Vagina (tissue), 2 donors: ENCODE results near the gene CUL5. TPM values are rescaled to one million over a fixed set of nuclear protein-coding genes. Genes with fewer than 3 reads are reported as not detected.

Experiments
- DNase-seq, 2 donors: peaks; one replicate each; pipeline ENCODE4 v3.0.0-alpha.2; 2017; ENCODE audit errors: extremely low spot score in 2 of 2
- H3K27ac ChIP-seq: fragments of 200-600 bp; sonication (generic); one replicate; pipeline ENCODE4 v1.5.1; 2019
- H3K27me3 ChIP-seq: fragments of 200-600 bp; sonication (generic); one replicate; pipeline ENCODE4 v1.5.1; 2019
- H3K36me3 ChIP-seq, 2 donors: fragments of 200-600 bp; sonication (generic); one replicate each; pipeline ENCODE4 v1.5.1; 2017 to 2019
- H3K4me1 ChIP-seq: fragments of 200-600 bp; sonication (generic); one replicate; pipeline ENCODE4 v1.5.1; 2019
- H3K4me3 ChIP-seq, 2 donors: fragments of 200-600 bp; sonication (generic); 1 replicate in 1 of 2; 2 replicates in 1 of 2; pipeline ENCODE4 v1.5.1; 2016 to 2019
- H3K9me3 ChIP-seq: fragments of 200-600 bp; sonication (generic); one replicate; pipeline ENCODE4 v1.5.1; 2019
- POLR2A ChIP-seq, 2 donors: fragments of 450-650 bp; IDR thresholded peaks; one replicate each; pipeline ENCODE4 v1.6.1; 2017; ENCODE audit warnings: antibody characterized with exemption in 2 of 2, mild to moderate bottlenecking in 2 of 2, moderate library complexity in 2 of 2
- POLR2AphosphoS5 ChIP-seq, 2 donors: sonication (generic); formaldehyde crosslinking; IDR thresholded peaks; one replicate each; pipeline ENCODE4 v1.9.0; 2017; ENCODE audit warnings: antibody characterized with exemption in 2 of 2, mild to moderate bottlenecking in 2 of 2, low read depth in 1 of 2; ENCODE audit not compliant: insufficient read depth in 1 of 2
- intact Hi-C: fragments of 100-400 bp; cut with DNase I; formaldehyde crosslinking; loops from one replicate; pipeline ENCODE4 v1.15.1; 2023
- small RNA-seq: library from RNA; depleted of rRNA; stranded (forward); fragments of <200 nt; gene quantifications from one replicate; pipeline ENCODE3, GENCODE V24; 2016
- total RNA-seq: library from RNA; depleted of rRNA; stranded (reverse); fragments of >200 nt; gene quantifications from one replicate; pipeline ENCODE4 v1.2.3, GENCODE V29; 2016
- TF ChIP-seq, protein P1 (sequence below), 3 experiments: fragments of 450-650 bp in 2 of 3; fragments of 200-600 bp in 1 of 3; sonication (generic) in 1 of 3; IDR thresholded peaks; one replicate each; pipeline ENCODE4 v1.5.1; 2017 to 2019; ENCODE audit warnings: antibody characterized with exemption in 3 of 3, mild to moderate bottlenecking in 2 of 3, moderate library complexity in 2 of 3

CUL5 gene
- total RNA-seq, 1 donor from 2014 or later, result 31.2 TPM

DNA sequence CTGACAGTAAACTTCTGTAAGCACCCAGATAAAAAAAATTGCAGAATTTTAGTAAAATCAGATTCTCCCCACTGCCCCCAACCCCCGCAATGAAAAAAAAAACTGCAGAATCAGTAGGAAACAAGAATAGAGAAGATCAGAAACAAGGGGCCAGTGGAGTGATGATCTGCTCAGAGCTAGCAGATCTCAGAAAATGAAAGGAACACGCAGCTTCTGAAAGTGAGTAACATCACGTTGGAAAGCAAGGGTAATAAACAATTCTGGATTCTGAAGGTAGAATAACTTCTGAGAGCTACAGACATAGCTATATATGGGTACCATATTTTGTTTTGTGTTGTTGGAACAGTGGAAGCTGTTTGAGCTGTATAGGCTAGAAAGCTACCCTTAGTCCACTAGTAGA, 135.9 kb downstream of the CUL5 start:
- DNase-seq, result no peak
- Histone ChIP-seq H3K27ac (no peak overlapping the region), H3K27me3 (no peaks in the 10 kb centered on the region), H3K4me1 (no peaks in the 10 kb centered on the region), H3K36me3 (peaks cover 0 to 79% of the 10 kb centered on the region in 2 donors), H3K4me3 (no peak overlapping the region), H3K9me3 (no peaks in the 10 kb centered on the region)
- no peak for TF ChIP-seq POLR2AphosphoS5 (IDR thresholded peaks at IDR 0.05; ENCODE audit: insufficient read depth in 1 of 2, low read depth in 1 of 2)
- TF ChIP-seq, protein P1, sequence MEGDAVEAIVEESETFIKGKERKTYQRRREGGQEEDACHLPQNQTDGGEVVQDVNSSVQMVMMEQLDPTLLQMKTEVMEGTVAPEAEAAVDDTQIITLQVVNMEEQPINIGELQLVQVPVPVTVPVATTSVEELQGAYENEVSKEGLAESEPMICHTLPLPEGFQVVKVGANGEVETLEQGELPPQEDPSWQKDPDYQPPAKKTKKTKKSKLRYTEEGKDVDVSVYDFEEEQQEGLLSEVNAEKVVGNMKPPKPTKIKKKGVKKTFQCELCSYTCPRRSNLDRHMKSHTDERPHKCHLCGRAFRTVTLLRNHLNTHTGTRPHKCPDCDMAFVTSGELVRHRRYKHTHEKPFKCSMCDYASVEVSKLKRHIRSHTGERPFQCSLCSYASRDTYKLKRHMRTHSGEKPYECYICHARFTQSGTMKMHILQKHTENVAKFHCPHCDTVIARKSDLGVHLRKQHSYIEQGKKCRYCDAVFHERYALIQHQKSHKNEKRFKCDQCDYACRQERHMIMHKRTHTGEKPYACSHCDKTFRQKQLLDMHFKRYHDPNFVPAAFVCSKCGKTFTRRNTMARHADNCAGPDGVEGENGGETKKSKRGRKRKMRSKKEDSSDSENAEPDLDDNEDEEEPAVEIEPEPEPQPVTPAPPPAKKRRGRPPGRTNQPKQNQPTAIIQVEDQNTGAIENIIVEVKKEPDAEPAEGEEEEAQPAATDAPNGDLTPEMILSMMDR (IDR thresholded peaks at IDR 0.05), result no peak
- no peak for TF ChIP-seq POLR2A (IDR thresholded peaks at IDR 0.05)
- intact Hi-C loops, result no loop called here

DNA sequence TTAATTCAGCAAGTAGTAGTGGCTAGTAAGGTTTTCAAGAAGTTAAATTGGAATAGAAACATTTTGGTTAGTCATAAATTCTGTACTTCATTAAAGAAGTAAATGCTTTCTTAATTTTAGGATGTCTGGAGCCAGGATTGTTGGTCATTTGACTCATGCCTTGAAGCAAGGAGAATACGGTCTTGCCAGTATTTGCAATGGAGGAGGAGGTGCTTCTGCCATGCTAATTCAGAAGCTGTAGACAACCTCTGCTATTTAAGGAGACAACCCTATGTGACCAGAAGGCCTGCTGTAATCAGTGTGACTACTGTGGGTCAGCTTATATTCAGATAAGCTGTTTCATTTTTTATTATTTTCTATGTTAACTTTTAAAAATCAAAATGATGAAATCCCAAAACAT, 138.5 kb downstream of the CUL5 start:
- no peaks in the 10 kb centered on the region for H3K4me1 ChIP-seq
- no peaks in the 10 kb centered on the region for H3K27me3 ChIP-seq
- TF ChIP-seq, protein P1 (IDR thresholded peaks at IDR 0.05), result no peak
- TF ChIP-seq POLR2AphosphoS5 (IDR thresholded peaks at IDR 0.05; ENCODE audit: insufficient read depth in 1 of 2, low read depth in 1 of 2) (no peak), POLR2A (IDR thresholded peaks at IDR 0.05) (no peak)
- intact Hi-C loops, result no loop called here
- H3K27ac ChIP-seq, result no peak overlapping the region
- peaks cover 0 to 76% of the 10 kb centered on the region in 2 donors for H3K36me3 ChIP-seq
- no peak for DNase-seq
- no peaks in the 10 kb centered on the region for H3K9me3 ChIP-seq
- no peak overlapping the region for H3K4me3 ChIP-seq

DNA sequence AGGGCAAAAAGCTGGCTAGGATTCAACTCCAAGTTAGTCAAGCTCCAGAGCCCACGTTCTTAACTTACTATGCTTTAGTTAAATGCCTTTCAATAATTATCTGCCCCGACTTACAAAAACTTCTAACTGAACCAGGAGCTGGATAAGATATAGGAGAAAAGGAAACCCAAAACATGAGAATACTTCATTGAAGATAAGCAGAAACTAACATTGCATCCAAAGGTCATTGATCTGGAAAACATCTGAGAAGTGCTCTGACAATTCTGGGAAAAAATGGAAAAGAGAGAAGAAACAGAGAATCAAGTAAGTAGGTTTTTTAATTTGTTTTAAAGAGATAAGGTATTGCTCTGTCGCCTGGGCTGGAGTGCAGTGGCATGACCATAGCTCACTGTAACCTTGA, 139.9 kb downstream of the CUL5 start:
- H3K27me3 ChIP-seq, result no peaks in the 10 kb centered on the region
- DNase-seq, result no peak
- H3K36me3 ChIP-seq, result peaks cover 0 to 62% of the 10 kb centered on the region in 2 donors
- H3K4me3 ChIP-seq, result no peak overlapping the region
- H3K4me1 ChIP-seq, result no peaks in the 10 kb centered on the region
- intact Hi-C loops, result no loop called here
- no peak for TF ChIP-seq POLR2AphosphoS5 (IDR thresholded peaks at IDR 0.05; ENCODE audit: insufficient read depth in 1 of 2, low read depth in 1 of 2)
- TF ChIP-seq POLR2A (IDR thresholded peaks at IDR 0.05), result no peak
- TF ChIP-seq, protein P1 (IDR thresholded peaks at IDR 0.05), result no peak
- no peaks in the 10 kb centered on the region for H3K9me3 ChIP-seq
- no peak overlapping the region for H3K27ac ChIP-seq

DNA sequence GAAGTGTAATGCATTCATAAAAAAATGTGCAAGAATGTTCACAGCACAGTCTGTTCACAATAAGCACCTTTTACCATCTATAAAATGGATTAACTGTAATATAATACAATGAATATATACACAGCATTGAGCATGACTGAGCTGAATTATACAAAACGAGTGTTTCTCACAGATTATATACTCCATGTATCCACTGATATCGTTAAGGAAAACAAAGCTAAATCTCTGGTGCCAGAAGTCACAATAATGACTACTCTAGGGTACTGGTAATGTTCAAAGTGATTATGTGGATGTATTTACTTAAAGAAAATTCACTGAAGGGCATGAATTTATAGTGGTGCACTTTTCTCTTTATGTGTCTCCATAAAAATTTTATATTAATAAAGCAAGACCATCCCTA, 145.9 kb downstream of the CUL5 start:
- TF ChIP-seq POLR2AphosphoS5 (IDR thresholded peaks at IDR 0.05; ENCODE audit: insufficient read depth in 1 of 2, low read depth in 1 of 2) (no peak), POLR2A (IDR thresholded peaks at IDR 0.05) (no peak)
- TF ChIP-seq, protein P1 (IDR thresholded peaks at IDR 0.05), result no peak
- H3K4me1 ChIP-seq, result no peaks in the 10 kb centered on the region
- H3K27me3 ChIP-seq, result no peaks in the 10 kb centered on the region
- no peaks in the 10 kb centered on the region for H3K9me3 ChIP-seq
- no peak overlapping the region for H3K4me3 ChIP-seq
- H3K36me3 ChIP-seq, result peaks cover 0 to 18% of the 10 kb centered on the region in 2 donors
- intact Hi-C loops, result no loop called here
- no peak overlapping the region for H3K27ac ChIP-seq
- DNase-seq, result no peak

Small RNA genes lying within 50 kb of the gene (small RNA-seq; reads per million reads assigned to genes)
- gene RF00019, result not detected

Other genes with a start within 250 kb of the CUL5 start
- 13.3 TPM for gene SLC35F2, start 150.1 kb upstream of the CUL5 start, total RNA-seq
- gene RAB39A, start 80.5 kb upstream of the CUL5 start, total RNA-seq, result 1.7 TPM
- 71.0 TPM for gene ACAT1, start 112.7 kb downstream of the CUL5 start, total RNA-seq
- 15.2 TPM for gene NPAT, start 213.7 kb downstream of the CUL5 start, total RNA-seq
- 59.9 TPM for gene ATM, start 214.2 kb downstream of the CUL5 start, total RNA-seq